ENCODE results near the gene PLA2G2C. TPM values are rescaled to one million over a fixed set of nuclear protein-coding genes. Genes with fewer than 3 reads are reported as not detected.

Gene PLA2G2C
- total RNA-seq, 1 donor from 2014 or later: not detected

GRCh38 chr1:20229171-20229570, 42.9 kb upstream of the PLA2G2C start:
- H3K4me1 ChIP-seq: no peaks in the 10 kb centered on the region
- no peak overlapping the region for H3K4me3 ChIP-seq
- intact Hi-C loops (cut with DNase I): no loop called here
- no peak overlapping the region for H3K27ac ChIP-seq
- no peak for DNase-seq (ENCODE audit: extremely low spot score in 2 of 2)
- no peaks in the 10 kb centered on the region for H3K36me3 ChIP-seq
- H3K27me3 ChIP-seq: no peaks in the 10 kb centered on the region
- no peaks in the 10 kb centered on the region for H3K9me3 ChIP-seq
- TF ChIP-seq POLR2AphosphoS5 (IDR thresholded peaks at IDR 0.05; ENCODE audit: insufficient read depth in 1 of 2, low read depth in 1 of 2): no peak
- TF ChIP-seq POLR2A (IDR thresholded peaks at IDR 0.05): no peak
- TF ChIP-seq CTCF (IDR thresholded peaks at IDR 0.05): no peak

- TF ChIP-seq POLR2A (IDR thresholded peaks at IDR 0.05) (no peak), CTCF (IDR thresholded peaks at IDR 0.05) (no peak), POLR2AphosphoS5 (IDR thresholded peaks at IDR 0.05; ENCODE audit: insufficient read depth in 1 of 2, low read depth in 1 of 2) (no peak)
- H3K27me3 ChIP-seq: no peaks in the 10 kb centered on the region
- H3K4me1 ChIP-seq: no peaks in the 10 kb centered on the region
- H3K4me3 ChIP-seq: no peak overlapping the region
- no peak for DNase-seq (ENCODE audit: extremely low spot score in 2 of 2)
- no peaks in the 10 kb centered on the region for H3K9me3 ChIP-seq
- intact Hi-C loops (cut with DNase I): no loop called here
- H3K36me3 ChIP-seq: no peaks in the 10 kb centered on the region
- H3K27ac ChIP-seq: no peak overlapping the region
These were observed 42.1 kb upstream of the PLA2G2C start for GRCh38 chr1:20228314-20228825.

- DNase-seq (ENCODE audit: extremely low spot score in 2 of 2): no peak
- H3K27me3 ChIP-seq: no peaks in the 10 kb centered on the region
- no peak overlapping the region for H3K4me3 ChIP-seq
- TF ChIP-seq POLR2AphosphoS5 (IDR thresholded peaks at IDR 0.05; ENCODE audit: insufficient read depth in 1 of 2, low read depth in 1 of 2) (no peak), CTCF (IDR thresholded peaks at IDR 0.05) (no peak), POLR2A (IDR thresholded peaks at IDR 0.05) (no peak)
- H3K9me3 ChIP-seq: no peaks in the 10 kb centered on the region
- H3K27ac ChIP-seq: no peak overlapping the region
- H3K36me3 ChIP-seq: no peaks in the 10 kb centered on the region
- H3K4me1 ChIP-seq: no peaks in the 10 kb centered on the region
- intact Hi-C loops (cut with DNase I): no loop called here
These were observed 41.4 kb upstream of the PLA2G2C start for GRCh38 chr1:20227704-20228103.

GRCh38 chr1:20224546-20224945, 38.2 kb upstream of the PLA2G2C start:
- H3K4me3 ChIP-seq: no peak overlapping the region
- no peaks in the 10 kb centered on the region for H3K4me1 ChIP-seq
- no peaks in the 10 kb centered on the region for H3K9me3 ChIP-seq
- no peaks in the 10 kb centered on the region for H3K36me3 ChIP-seq
- intact Hi-C loops (cut with DNase I): no loop called here
- H3K27ac ChIP-seq: no peak overlapping the region
- TF ChIP-seq POLR2A (IDR thresholded peaks at IDR 0.05) (no peak), POLR2AphosphoS5 (IDR thresholded peaks at IDR 0.05; ENCODE audit: insufficient read depth in 1 of 2, low read depth in 1 of 2) (no peak), CTCF (IDR thresholded peaks at IDR 0.05) (no peak)
- no peak for DNase-seq (ENCODE audit: extremely low spot score in 2 of 2)
- no peaks in the 10 kb centered on the region for H3K27me3 ChIP-seq

GRCh38 chr1:20223551-20224419, 37.5 kb upstream of the PLA2G2C start:
- H3K4me3 ChIP-seq: no peak overlapping the region
- H3K36me3 ChIP-seq: no peaks in the 10 kb centered on the region
- no peaks in the 10 kb centered on the region for H3K9me3 ChIP-seq
- H3K27me3 ChIP-seq: no peaks in the 10 kb centered on the region
- H3K27ac ChIP-seq: no peak overlapping the region
- intact Hi-C loops (cut with DNase I): no loop called here
- TF ChIP-seq CTCF (IDR thresholded peaks at IDR 0.05) (no peak), POLR2A (IDR thresholded peaks at IDR 0.05) (no peak), POLR2AphosphoS5 (IDR thresholded peaks at IDR 0.05; ENCODE audit: insufficient read depth in 1 of 2, low read depth in 1 of 2) (no peak)
- no peak for DNase-seq (ENCODE audit: extremely low spot score in 2 of 2)
- H3K4me1 ChIP-seq: no peaks in the 10 kb centered on the region

Measured in vagina (tissue), 2 donors.